HG02623 (cell line): ENCODE measurements around the gene CES3.

Experiments used
- ATAC-seq: cut with Tn5 transposase; IDR thresholded peaks from one replicate; pipeline ENCODE4 v1.9.1; 2021; ENCODE audit warnings: moderate library complexity; ENCODE audit not compliant: unreplicated experiment

Gene CES3

GRCh38 chr16:66961065-66961744 lies at the start of gene CES3:
TSS of gene CES3 (plus strand) at chr16:66961266. CDS start at chr16:66961308, 42 bp downstream.
- peak; percentile 47 for ATAC-seq

GRCh38 chr16:66911801-66912200 lies 49.3 kb upstream of the CES3 start:
- ATAC-seq: no peak

DNA sequence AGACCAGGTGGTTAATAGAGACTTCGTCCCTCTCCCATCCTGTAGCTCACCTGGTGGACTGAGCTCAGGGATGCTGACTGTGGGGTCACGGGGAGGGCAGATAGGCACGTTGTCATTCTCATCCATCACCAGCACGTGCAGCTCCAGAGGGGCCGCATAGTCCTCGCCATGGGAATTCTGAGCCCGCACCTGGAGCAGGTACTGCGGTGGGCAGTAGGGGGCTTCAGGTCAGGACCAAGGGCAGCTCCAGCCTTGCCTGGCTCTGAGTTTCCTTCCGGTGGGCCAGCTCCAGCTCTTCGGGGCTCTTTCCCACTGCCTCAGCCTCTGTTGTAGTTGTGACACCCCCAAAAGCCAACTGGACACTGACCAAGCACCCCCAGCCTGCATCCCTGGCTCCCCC lies 48.0 kb upstream of the CES3 start:
- no peak for ATAC-seq

GRCh38 chr16:66913711-66914110 lies 47.4 kb upstream of the CES3 start:
- no peak for ATAC-seq

DNA sequence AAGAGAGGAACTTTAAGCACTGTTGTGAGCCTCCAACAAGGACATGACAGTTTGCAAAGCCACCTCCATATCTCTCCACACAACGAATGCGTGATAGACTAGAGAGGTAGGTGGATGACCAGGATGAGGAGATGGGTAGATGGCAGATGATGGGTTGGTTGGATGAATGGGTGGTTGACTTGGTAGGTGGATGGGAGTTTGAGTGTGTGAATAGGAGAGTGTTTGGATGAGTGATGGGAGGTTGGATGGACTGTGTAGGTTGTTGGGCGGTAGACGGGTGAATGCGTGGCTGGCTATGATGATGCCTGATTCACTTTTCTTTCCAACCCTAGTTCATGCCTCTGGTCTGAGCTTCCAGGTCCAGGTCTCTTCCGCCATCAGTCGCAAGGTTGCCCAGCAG lies 46.5 kb upstream of the CES3 start:
- no peak for ATAC-seq

DNA sequence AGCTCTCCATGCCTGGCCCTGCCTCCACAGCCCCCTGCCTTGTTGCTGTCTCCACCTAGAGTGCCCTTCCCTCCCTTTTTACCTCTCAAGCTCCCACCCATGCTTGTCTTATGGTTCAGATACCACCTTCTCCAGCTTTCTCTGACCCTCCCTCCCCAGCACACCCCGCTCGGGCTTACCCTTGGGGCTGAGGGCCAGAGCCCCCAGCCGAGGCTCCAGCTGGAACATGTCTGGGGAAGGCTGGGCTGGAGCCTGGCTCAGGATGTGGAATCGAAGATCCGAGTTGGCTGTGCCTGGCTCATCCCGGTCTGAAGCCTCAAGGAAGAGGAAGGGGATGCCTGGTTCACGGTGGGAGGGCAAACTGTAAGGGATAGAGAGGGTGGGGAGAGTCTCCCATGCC lies 46.0 kb upstream of the CES3 start:
- ATAC-seq: no peak

GRCh38 chr16:66916518-66916917 lies 44.5 kb upstream of the CES3 start:
- no peak for ATAC-seq

GRCh38 chr16:66917741-66918140 lies 43.3 kb upstream of the CES3 start:
- no peak for ATAC-seq

GRCh38 chr16:66918355-66918754 lies 42.7 kb upstream of the CES3 start:
- ATAC-seq: no peak

GRCh38 chr16:66918803-66919568 lies 42.1 kb upstream of the CES3 start, which contains the start of gene CDH16:
TSS of gene CDH16 (minus strand) at chr16:66918885. CDS start at chr16:66918065, 820 bp downstream.
- ATAC-seq: no peak

- ATAC-seq: no peak
Measured at GRCh38 chr16:66919569-66920298, 41.3 kb upstream of the CES3 start.

- ATAC-seq: no peak
Measured at GRCh38 chr16:66920299-66920590, 40.8 kb upstream of the CES3 start.

GRCh38 chr16:66920924-66921680 lies 40.0 kb upstream of the CES3 start:
- ATAC-seq: no peak

- ATAC-seq: no peak
Measured at GRCh38 chr16:66921729-66922450, 39.2 kb upstream of the CES3 start.

- ATAC-seq: no peak
Measured at GRCh38 chr16:66923247-66923731, 37.8 kb upstream of the CES3 start.

- no peak for ATAC-seq
Measured at GRCh38 chr16:66923866-66924265, 37.2 kb upstream of the CES3 start.

GRCh38 chr16:66924527-66925321 lies 36.3 kb upstream of the CES3 start:
- ATAC-seq: no peak

GRCh38 chr16:66925322-66925840 lies 35.7 kb upstream of the CES3 start, which contains the start of gene RRAD:
TSS of gene RRAD (minus strand) at chr16:66925535. CDS start at chr16:66925179, 356 bp downstream.
- no peak for ATAC-seq
